HG02610 (cell line): ENCODE results near the gene CDKN2D.

Experiments used
- ATAC-seq: cut with Tn5 transposase; IDR thresholded peaks from one replicate; pipeline ENCODE4 v1.9.1; 2021; ENCODE audit warnings: mild to moderate bottlenecking, moderate library complexity; ENCODE audit not compliant: unreplicated experiment

Gene CDKN2D

GRCh38 chr19:10521461-10522171, 47.2 kb downstream of the CDKN2D start:
- no peak for ATAC-seq

- ATAC-seq: no peak
Observed at GRCh38 chr19:10520652-10521318, 48.0 kb downstream of the CDKN2D start.

GRCh38 chr19:10519421-10519820, 49.4 kb downstream of the CDKN2D start:
- ATAC-seq: no peak

GRCh38 chr19:10518444-10519361, 50.1 kb downstream of the CDKN2D start:
- ATAC-seq: no peak

GRCh38 chr19:10517760-10518443, 50.9 kb downstream of the CDKN2D start:
- ATAC-seq: no peak

GRCh38 chr19:10517361-10517759, 51.4 kb downstream of the CDKN2D start, which contains the start of gene S1PR5:
Gene S1PR5 (minus strand): TSS chr19:10517447. CDS start chr19:10515011, 2,436 bp downstream.
- no peak for ATAC-seq

- no peak for ATAC-seq
Observed at GRCh38 chr19:10516671-10517286, 52.0 kb downstream of the CDKN2D start.
